A549 (cell line): ENCODE measurements around the gene AGFG1. TPM values are rescaled to one million over a fixed set of nuclear protein-coding genes. Genes with fewer than 3 reads are reported as not detected.
A peak's percentile ranks its signal among the peaks of the same experiment; 100 is the strongest.

ENCODE experiments used
- ATAC-seq, 2 experiments: fragments of 200-7000 bp in 1 of 2; fragments of >200 bp in 1 of 2; cut with Nextera tagmentation in 1 of 2; cut with Tn5 transposase in 1 of 2; 3 replicates each; pipeline versions ENCODE4 v1.8.0 to v1.9.1; 2018 to 2020; ENCODE audit warnings: mild to moderate bottlenecking in 1 of 2, moderate library complexity in 1 of 2
- CTCF ChIA-PET: fragments of 300-600 bp; sonication (Branson Sonifier 250); formaldehyde crosslinking; extraction: SDS; loops from one replicate; lab custom pipeline; 2021; ENCODE audit warnings: antibody characterized with exemption, inconsistent platforms; lab: Yijun Ruan, JAX
- POLR2A ChIA-PET: fragments of 350-600 bp; formaldehyde crosslinking; extraction: SDS; loops from one replicate; lab custom pipeline; 2021; ENCODE audit warnings: antibody characterized with exemption, inconsistent platforms; lab: Yijun Ruan, JAX
- DNase-seq, 2 experiments: peaks; one replicate each; pipeline versions ENCODE4 v3.0.0 to v3.0.0-alpha.2; 2011 to 2016; ENCODE audit warnings: low read depth in 1 of 2, low spot score in 1 of 2
- FAIRE-seq: peaks from 2 replicates; lab custom pipeline; 2011; peaks lifted over from hg19 to GRCh38; lab: Jason Lieb, UNC
- H3K27ac ChIP-seq, 2 experiments: fragments of >200 bp; sonication (Bioruptor Twin); formaldehyde crosslinking; 3 replicates each; pipeline ENCODE4 v1.5.1; 2016 to 2017
- H3K4me1 ChIP-seq: fragments of >200 bp; sonication (Bioruptor Twin); formaldehyde crosslinking; 3 replicates; pipeline ENCODE4 v1.6.1; 2016
- H3K4me2 ChIP-seq: fragments of >200 bp; sonication (Bioruptor Twin); formaldehyde crosslinking; 3 replicates; pipeline ENCODE4 v1.6.1; 2016
- H3K4me3 ChIP-seq: fragments of >200 bp; sonication (Bioruptor Twin); formaldehyde crosslinking; 3 replicates; pipeline ENCODE4 v1.5.1; 2016
- H3K9me3 ChIP-seq: fragments of >200 bp; sonication (Bioruptor Twin); formaldehyde crosslinking; 3 replicates; pipeline ENCODE4 v1.6.1; 2016
- ATOH8 ChIP-seq: fragments of 250-450 bp; sonication (Bioruptor Pico); IDR thresholded peaks from 2 replicates; pipeline ENCODE4 v1.5.0; 2020; ENCODE audit warnings: low read depth, mild to moderate bottlenecking, moderate library complexity
- BCL3 ChIP-seq: fragments of >200 bp; sonication (Bioruptor Twin); formaldehyde crosslinking; IDR thresholded peaks from 3 replicates; pipeline ENCODE4 v1.6.1; 2016
- BHLHE40 ChIP-seq: IDR thresholded peaks from 2 replicates; pipeline ENCODE4 v1.6.1; 2012; ENCODE audit warnings: low read depth, low read length, inconsistent platforms
- CBX2 ChIP-seq: fragments of 200-600 bp; sonication (generic); IDR thresholded peaks from 2 replicates; pipeline ENCODE4 v1.6.1; 2016; ENCODE audit warnings: low read depth, mild to moderate bottlenecking, borderline replicate concordance
- CEBPB ChIP-seq, 2 experiments: fragments of >200 bp in 1 of 2; sonication (Bioruptor Twin) in 1 of 2; formaldehyde crosslinking in 1 of 2; IDR thresholded peaks; 2 replicates each; pipeline ENCODE4 v1.6.1; 2012 to 2016
- E2F6 ChIP-seq: IDR thresholded peaks from 2 replicates; pipeline ENCODE4 v1.6.1; 2012; ENCODE audit warnings: low read depth, borderline replicate concordance
- FOSL2 ChIP-seq, 2 experiments: fragments of 450-650 bp in 1 of 2; fragments of >200 bp in 1 of 2; sonication (Bioruptor Twin) in 1 of 2; formaldehyde crosslinking; IDR thresholded peaks; 2 replicates each; pipeline versions ENCODE4 v1.5.0 to v1.6.1; 2016 to 2020; ENCODE audit warnings: mild to moderate bottlenecking in 1 of 2, moderate library complexity in 1 of 2
- HDAC2 ChIP-seq: fragments of 200-600 bp; sonication (generic); IDR thresholded peaks from 2 replicates; pipeline ENCODE4 v1.6.1; 2016
- HES2 ChIP-seq: fragments of >200 bp; sonication (Bioruptor Twin); formaldehyde crosslinking; IDR thresholded peaks from 2 replicates; pipeline ENCODE4 v1.6.1; 2016
- HOXA7 ChIP-seq: fragments of 250-450 bp; sonication (Bioruptor Pico); IDR thresholded peaks from 2 replicates; pipeline ENCODE4 v1.5.0; 2020; ENCODE audit warnings: mild to moderate bottlenecking, moderate library complexity
- MAFK ChIP-seq: fragments of 450-650 bp; IDR thresholded peaks from 2 replicates; pipeline ENCODE4 v1.6.1; 2014; ENCODE audit not compliant: partially characterized antibody
- MAX ChIP-seq: IDR thresholded peaks from 2 replicates; pipeline ENCODE4 v1.6.1; 2012
- MYC ChIP-seq: IDR thresholded peaks from 2 replicates; pipeline ENCODE4 v1.6.1; 2012; ENCODE audit warnings: mild to moderate bottlenecking, inconsistent platforms, low read length, improper control_type of control experiment, borderline replicate concordance
- NPAS2 ChIP-seq: fragments of 250-450 bp; sonication (Bioruptor Pico); IDR thresholded peaks from 2 replicates; pipeline ENCODE4 v1.8.0; 2022; ENCODE audit warnings: mild to moderate bottlenecking, moderate library complexity, borderline replicate concordance
- REST ChIP-seq: fragments of 200-600 bp; sonication (generic); IDR thresholded peaks from 2 replicates; pipeline ENCODE4 v1.6.1; 2016; ENCODE audit warnings: antibody characterized with exemption, mild to moderate bottlenecking, moderate library complexity
- RFX5 ChIP-seq: fragments of 450-650 bp; IDR thresholded peaks from 2 replicates; pipeline ENCODE4 v1.7.1; 2014; ENCODE audit warnings: antibody characterized with exemption, mild to moderate bottlenecking, moderate library complexity
- SMC3 ChIP-seq: fragments of >200 bp; sonication (Bioruptor Twin); formaldehyde crosslinking; IDR thresholded peaks from 3 replicates; pipeline ENCODE4 v1.6.1; 2018; ENCODE audit warnings: inconsistent platforms
- SREBF2 ChIP-seq: fragments of 450-650 bp; IDR thresholded peaks from 2 replicates; pipeline ENCODE4 v1.6.1; 2014; ENCODE audit warnings: mild to moderate bottlenecking, moderate library complexity
- ZFP36 ChIP-seq: fragments of 450-650 bp; IDR thresholded peaks from 2 replicates; pipeline ENCODE4 v1.6.1; 2014; ENCODE audit warnings: borderline replicate concordance; ENCODE audit not compliant: partially characterized antibody
- WGBS: methylation state at CpG from one replicate; pipeline ENCODE4 v1.1.6; 2017; ENCODE audit errors: missing lambda C conversion rate; 5-methylcytosine and 5-hydroxymethylcytosine counted together
- polyA plus RNA-seq, 4 experiments: library from polyadenylated mRNA; depleted of rRNA in 3 of 4; stranded (reverse); fragments of >200 nt; fragmentation: RNase III in 1 of 4; extraction: RNeasy Plus Mini Kit Qiagen cat#74134 plus additional on column Dnase treatment in 1 of 4; gene quantifications; 2 replicates in 3 of 4; 3 replicates in 1 of 4; pipeline ENCODE4 v1.2.3, GENCODE V29; 2011 to 2017

The AGFG1 gene
- polyA plus RNA-seq, 2 of the 4 experiments (the other 2 are of a cell fraction) = 96.9 to 384 TPM

- POLR2A ChIA-PET = no interaction called here
- TF ChIP-seq NPAS2 (CRISPR knock-in tag) (no peak), CEBPB (IDR thresholded peaks at IDR 0.05) (no peak), RFX5 (no peak), SREBF2 (no peak), E2F6 (no peak), MAFK (no peak), MYC (no peak), HDAC2 (no peak), MAX (no peak), BCL3 (no peak), SMC3 (no peak), HOXA7 (CRISPR knock-in tag) (no peak)
- ATAC-seq = no peak
- FAIRE-seq = no peak
- H3K4me3 ChIP-seq = no peak overlapping the region
- peaks cover 15% of the 10 kb centered on the region for H3K9me3 ChIP-seq
- no peak overlapping the region for H3K4me2 ChIP-seq
- H3K4me1 ChIP-seq = peaks cover 10% of the 10 kb centered on the region
- CTCF ChIA-PET = interaction anchor here (0.7 to 1.6 kb wide), 3 partner anchors 11 to 184 kb away, joined by 3 to 7 read pairs (median 4); no protein-coding TSS in a partner anchor
- no peak overlapping the region for H3K27ac ChIP-seq
- no peak for DNase-seq
These were observed 110.4 kb downstream of the AGFG1 start for GRCh38 chr2:227582369-227582768.

GRCh38 chr2:227592694-227593387, 120.9 kb downstream of the AGFG1 start:
- FAIRE-seq (no peak), ATAC-seq (no peak; a peak in 1 of 6 replicates), DNase-seq (no peak)
- Histone ChIP-seq H3K4me1 (peaks cover 3% of the 10 kb centered on the region), H3K9me3 (peaks cover 8% of the 10 kb centered on the region; the same call in 2 of the 3 replicates), H3K4me3 (no peak overlapping the region), H3K27ac (no peak overlapping the region), H3K4me2 (no peak overlapping the region)
- WGBS = 91% methylated on average over 1 of the region's 1 CpG
- no peak for TF ChIP-seq REST
- TF ChIP-seq CBX2 = no peak
- no peak for TF ChIP-seq HES2
- no peak for TF ChIP-seq E2F6
- ChIA-PET POLR2A (no interaction called here), CTCF (interaction anchor here (0.8 to 1.2 kb wide), 2 partner anchors 11 to 13 kb away, joined by 3 to 4 read pairs; no protein-coding TSS in a partner anchor)

- Histone ChIP-seq H3K4me2 (no peak overlapping the region), H3K9me3 (no peaks in the 10 kb centered on the region), H3K4me3 (no peak overlapping the region), H3K4me1 (peaks cover 6% of the 10 kb centered on the region), H3K27ac (no peak overlapping the region)
- CTCF ChIA-PET = no interaction called here
- 58% methylated on average over 4 of the region's 4 CpGs for WGBS
- no peak for DNase-seq
- ATAC-seq = peak; percentile 42 to 58; a peak in 3 of 6 replicates
- POLR2A ChIA-PET = no interaction called here
- FAIRE-seq = no peak
- TF ChIP-seq FOSL2 (IDR thresholded peaks at IDR 0.05) (no peak), FOSL2 (CRISPR knock-in tag; IDR thresholded peaks at IDR 0.05) (no peak), BHLHE40 (no peak), HOXA7 (CRISPR knock-in tag) (no peak), ZFP36 (no peak), ATOH8 (CRISPR knock-in tag) (no peak), MYC (no peak), SREBF2 (no peak), REST (no peak)
These were observed 123.8 kb downstream of the AGFG1 start for GRCh38 chr2:227595797-227596196.
